Fibroblast of lung (primary cell): ENCODE measurements around the gene KRT6B.

Source experiments
- EZH2 ChIP-seq: IDR thresholded peaks from 2 replicates; pipeline ENCODE4 v1.5.1; 2012; ENCODE audit warnings: low read length, control low read depth, mild to moderate bottlenecking; ENCODE audit errors: missing control alignments
- TF ChIP-seq, protein P1 (sequence below), 2 donors: IDR thresholded peaks in 1 of 2; conservative IDR thresholded peaks in 1 of 2; 1 replicate in 1 of 2; 2 replicates in 1 of 2; pipeline ENCODE4 v1.5.1; 2011 to 2012; ENCODE audit warnings: low read length in 2 of 2, control low read depth in 1 of 2, inconsistent platforms in 1 of 2, low read depth in 1 of 2, mild to moderate bottlenecking in 1 of 2

DNA sequence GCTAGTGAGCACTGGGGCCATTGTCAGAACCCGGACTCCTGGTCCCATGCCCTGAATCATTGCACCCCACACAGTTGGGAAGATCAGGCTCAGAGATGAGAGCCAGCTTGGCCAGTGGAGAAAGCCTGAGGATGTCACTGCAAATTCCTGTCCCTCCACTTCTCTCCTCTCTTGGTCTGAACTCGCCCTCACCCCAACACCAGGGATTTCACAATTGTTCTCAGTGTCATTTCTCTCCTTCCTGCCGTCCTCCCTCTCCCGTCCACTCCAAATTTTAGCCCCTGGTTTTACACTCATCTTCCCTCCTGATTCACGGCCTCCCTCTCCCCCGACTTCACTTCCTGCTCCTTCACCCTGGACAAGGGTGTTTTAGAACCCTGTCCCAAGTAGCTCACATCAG lies 28.9 kb downstream of the KRT6B start:
- TF ChIP-seq, protein P1, sequence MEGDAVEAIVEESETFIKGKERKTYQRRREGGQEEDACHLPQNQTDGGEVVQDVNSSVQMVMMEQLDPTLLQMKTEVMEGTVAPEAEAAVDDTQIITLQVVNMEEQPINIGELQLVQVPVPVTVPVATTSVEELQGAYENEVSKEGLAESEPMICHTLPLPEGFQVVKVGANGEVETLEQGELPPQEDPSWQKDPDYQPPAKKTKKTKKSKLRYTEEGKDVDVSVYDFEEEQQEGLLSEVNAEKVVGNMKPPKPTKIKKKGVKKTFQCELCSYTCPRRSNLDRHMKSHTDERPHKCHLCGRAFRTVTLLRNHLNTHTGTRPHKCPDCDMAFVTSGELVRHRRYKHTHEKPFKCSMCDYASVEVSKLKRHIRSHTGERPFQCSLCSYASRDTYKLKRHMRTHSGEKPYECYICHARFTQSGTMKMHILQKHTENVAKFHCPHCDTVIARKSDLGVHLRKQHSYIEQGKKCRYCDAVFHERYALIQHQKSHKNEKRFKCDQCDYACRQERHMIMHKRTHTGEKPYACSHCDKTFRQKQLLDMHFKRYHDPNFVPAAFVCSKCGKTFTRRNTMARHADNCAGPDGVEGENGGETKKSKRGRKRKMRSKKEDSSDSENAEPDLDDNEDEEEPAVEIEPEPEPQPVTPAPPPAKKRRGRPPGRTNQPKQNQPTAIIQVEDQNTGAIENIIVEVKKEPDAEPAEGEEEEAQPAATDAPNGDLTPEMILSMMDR (conservative IDR thresholded peaks at IDR 0.05 in 1 of 2, IDR thresholded peaks at IDR 0.05 in 1 of 2; ENCODE audit: low read depth in 1 of 2, low read length in 2 of 2): no peak
- TF ChIP-seq EZH2: no peak
